Measurements from ENCODE around the gene OR2S2.

DNA sequence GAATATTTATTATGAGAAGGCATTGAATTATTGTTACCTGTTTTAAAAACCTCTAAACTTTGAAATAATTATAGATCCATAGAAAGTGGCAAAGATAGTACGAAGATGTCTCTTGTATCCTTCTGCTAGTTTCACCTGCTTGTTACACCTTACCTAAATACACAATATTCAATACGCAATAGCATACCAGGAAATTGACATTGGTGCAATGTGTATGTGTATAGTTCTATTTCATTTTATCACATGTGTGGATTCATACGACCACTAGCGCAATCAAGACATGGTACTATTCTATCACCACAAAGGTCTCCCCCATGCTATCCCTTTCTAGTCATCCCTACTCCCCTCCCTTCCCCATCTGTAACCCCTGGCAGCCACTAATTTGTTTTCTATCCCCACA, 8.5 kb upstream of the OR2S2 start:
- TF ChIP-seq POLR2AphosphoS5 (IDR thresholded peaks at IDR 0.05; ENCODE audit: low read depth, low read length): no peak
- TF ChIP-seq POLR2A (IDR thresholded peaks at IDR 0.05; ENCODE audit: low read depth, low read length): no peak

All from GM12892 (cell line).